NB4 (cell line): ENCODE results near the gene ITCH.

Experiments used
- DNase-seq: peaks from one replicate; pipeline ENCODE4 v3.0.0; 2010; ENCODE audit warnings: low read depth
- H3K4me3 ChIP-seq: one replicate; pipeline ENCODE4 v1.5.1; 2011; ENCODE audit warnings: mild to moderate bottlenecking, low read depth, low read length, moderate library complexity
- CTCF ChIP-seq: IDR thresholded peaks from one replicate; pipeline ENCODE4 v1.5.1; 2012; ENCODE audit warnings: low read depth, low read length
- MAX ChIP-seq: IDR thresholded peaks from 2 replicates; pipeline ENCODE4 v1.6.1; 2011; ENCODE audit warnings: low read depth, low read length
- MYC ChIP-seq: IDR thresholded peaks from 2 replicates; pipeline ENCODE4 v1.6.1; 2011; ENCODE audit warnings: low read depth, low read length
- POLR2A ChIP-seq: IDR thresholded peaks from 2 replicates; pipeline ENCODE4 v1.6.1; 2011; ENCODE audit warnings: mild to moderate bottlenecking; ENCODE audit not compliant: insufficient read length; ENCODE audit errors: extremely low read depth

The ITCH gene

GRCh38 chr20:34525342-34525708 is 162.3 kb downstream of the ITCH start:
- no peak for DNase-seq
- TF ChIP-seq MAX (no peak), MYC (no peak), POLR2A (no peak), CTCF (no peak)
- no peak overlapping the region for H3K4me3 ChIP-seq

GRCh38 chr20:34525709-34526416 is 162.8 kb downstream of the ITCH start:
- TF ChIP-seq MYC: no peak
- TF ChIP-seq MAX: no peak
- TF ChIP-seq CTCF: no peak
- TF ChIP-seq POLR2A: no peak
- H3K4me3 ChIP-seq: no peak overlapping the region

GRCh38 chr20:34526466-34526865 is 163.4 kb downstream of the ITCH start:
- no peak for TF ChIP-seq CTCF
- TF ChIP-seq MAX: no peak
- no peak for TF ChIP-seq MYC
- no peak for TF ChIP-seq POLR2A
- DNase-seq: no peak
- H3K4me3 ChIP-seq: no peak overlapping the region

More at GRCh38 chr20:34525709-34526416, 162.8 kb downstream of the ITCH start:
- peak; percentile 37 for DNase-seq

GRCh38 chr20:34527016-34527415 is 163.9 kb downstream of the ITCH start:
- TF ChIP-seq POLR2A (no peak), CTCF (no peak), MAX (no peak), MYC (no peak)
- H3K4me3 ChIP-seq: no peak overlapping the region
- DNase-seq: no peak

GRCh38 chr20:34528921-34529297 is 165.8 kb downstream of the ITCH start:
- no peak overlapping the region for H3K4me3 ChIP-seq
- DNase-seq: no peak
- no peak for TF ChIP-seq CTCF
- no peak for TF ChIP-seq POLR2A
- TF ChIP-seq MAX: no peak
- TF ChIP-seq MYC: no peak

GRCh38 chr20:34529742-34530141 is 166.7 kb downstream of the ITCH start:
- no peak for DNase-seq
- TF ChIP-seq CTCF (no peak), MYC (no peak), POLR2A (no peak), MAX (no peak)
- no peak overlapping the region for H3K4me3 ChIP-seq
